Mononuclear cell (primary cell): ENCODE measurements around the gene ARHGAP25. TPM values are rescaled to one million over a fixed set of nuclear protein-coding genes. Genes with fewer than 3 reads are reported as not detected.
A peak's percentile ranks its signal among the peaks of the same experiment; 100 is the strongest.

Experiments used
- H3K27me3 ChIP-seq: 2 replicates; pipeline ENCODE4 v1.6.0; 2011; ENCODE audit warnings: low read length, control low read depth; ENCODE audit not compliant: insufficient read depth
- H3K4me1 ChIP-seq: 2 replicates; pipeline ENCODE4 v1.5.1; 2011; ENCODE audit warnings: mild to moderate bottlenecking, low read length, control low read depth; ENCODE audit not compliant: insufficient read depth
- H3K4me3 ChIP-seq: 2 replicates; pipeline ENCODE4 v1.5.1; 2011; ENCODE audit warnings: mild to moderate bottlenecking, low read length, moderate library complexity
- H3K9me3 ChIP-seq: 2 replicates; pipeline ENCODE4 v1.5.1; 2011; ENCODE audit warnings: low read depth, mild to moderate bottlenecking, control low read depth, low read length
- total RNA-seq: library from RNA; depleted of rRNA; stranded (reverse); fragments of >200 nt; gene quantifications from one replicate; pipeline ENCODE4 v1.2.3, GENCODE V29; 2012

Gene ARHGAP25, protein sequence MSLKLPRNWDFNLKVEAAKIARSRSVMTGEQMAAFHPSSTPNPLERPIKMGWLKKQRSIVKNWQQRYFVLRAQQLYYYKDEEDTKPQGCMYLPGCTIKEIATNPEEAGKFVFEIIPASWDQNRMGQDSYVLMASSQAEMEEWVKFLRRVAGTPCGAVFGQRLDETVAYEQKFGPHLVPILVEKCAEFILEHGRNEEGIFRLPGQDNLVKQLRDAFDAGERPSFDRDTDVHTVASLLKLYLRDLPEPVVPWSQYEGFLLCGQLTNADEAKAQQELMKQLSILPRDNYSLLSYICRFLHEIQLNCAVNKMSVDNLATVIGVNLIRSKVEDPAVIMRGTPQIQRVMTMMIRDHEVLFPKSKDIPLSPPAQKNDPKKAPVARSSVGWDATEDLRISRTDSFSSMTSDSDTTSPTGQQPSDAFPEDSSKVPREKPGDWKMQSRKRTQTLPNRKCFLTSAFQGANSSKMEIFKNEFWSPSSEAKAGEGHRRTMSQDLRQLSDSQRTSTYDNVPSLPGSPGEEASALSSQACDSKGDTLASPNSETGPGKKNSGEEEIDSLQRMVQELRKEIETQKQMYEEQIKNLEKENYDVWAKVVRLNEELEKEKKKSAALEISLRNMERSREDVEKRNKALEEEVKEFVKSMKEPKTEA
- 28.2 TPM for total RNA-seq

DNA sequence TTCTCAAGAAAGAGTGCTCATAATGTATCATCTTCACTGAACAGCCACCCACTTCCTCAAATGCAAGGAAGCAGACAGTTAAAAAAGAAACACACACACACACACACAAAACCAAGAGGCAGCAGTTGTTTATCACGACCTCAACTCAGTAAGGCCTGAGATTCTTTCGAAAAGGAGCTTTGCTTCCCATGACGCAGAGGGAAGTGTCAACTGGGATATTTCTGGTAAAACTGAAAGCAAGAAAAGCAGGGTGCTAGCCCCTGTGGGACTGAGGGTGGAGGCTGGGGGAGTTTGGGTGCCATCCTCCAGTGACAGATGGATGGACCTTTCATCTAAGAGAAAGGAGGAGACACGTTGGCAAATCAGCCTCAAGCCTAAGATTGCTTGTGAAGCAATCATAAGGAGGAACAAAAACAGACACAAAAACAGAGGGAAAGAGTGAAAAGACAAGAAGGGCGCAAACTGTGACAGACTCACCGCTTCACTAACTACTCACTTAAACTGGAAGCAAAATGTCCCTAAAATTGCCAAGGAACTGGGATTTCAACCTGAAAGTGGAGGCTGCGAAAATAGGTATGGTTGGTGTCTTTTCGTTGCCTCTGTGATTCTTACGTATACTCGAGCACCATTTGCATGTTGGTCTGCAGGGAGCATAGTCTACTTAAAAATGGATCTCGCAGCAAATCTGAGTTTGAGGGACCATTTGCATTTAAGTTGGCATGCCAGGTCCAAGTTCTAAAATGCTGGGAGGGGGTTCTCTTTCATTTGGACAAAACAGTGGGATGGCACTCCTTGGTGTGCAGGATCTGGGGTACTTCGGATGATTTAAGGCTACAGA lies at the start of gene ARHGAP25:
Gene ARHGAP25 (plus strand): TSS at position 124 of the 838 bp plus-strand sequence. CDS start 389 bp downstream, at position 513.
- H3K27me3 ChIP-seq, result no peaks in the 10 kb centered on the region
- H3K4me1 ChIP-seq, result peaks cover 82% of the 10 kb centered on the region
- no peaks in the 10 kb centered on the region for H3K9me3 ChIP-seq
- peak within 1 kb of the TSS; percentile 83 for H3K4me3 ChIP-seq

DNA sequence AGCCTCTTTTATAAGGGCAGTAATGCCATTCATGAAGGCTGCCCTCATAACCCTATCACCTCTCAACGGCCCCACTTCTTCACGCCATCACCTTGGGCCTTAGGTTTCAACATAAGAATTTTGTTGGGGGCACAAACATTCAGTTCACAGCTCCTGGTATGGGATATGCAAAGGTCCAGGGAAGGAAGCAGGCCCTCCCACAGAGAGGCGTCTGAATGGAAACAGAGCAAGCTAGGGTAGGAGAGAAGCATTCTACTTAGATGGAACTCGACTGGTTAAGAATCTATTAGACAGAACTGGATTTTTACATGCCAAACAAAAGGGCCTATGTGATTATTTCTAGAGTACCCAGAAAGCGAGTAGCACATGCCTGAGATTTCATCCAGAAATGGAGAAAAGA lies 48.4 kb upstream of the ARHGAP25 start:
- peaks cover 27% of the 10 kb centered on the region for H3K4me1 ChIP-seq
- no peak overlapping the region for H3K4me3 ChIP-seq
- H3K27me3 ChIP-seq, result no peaks in the 10 kb centered on the region
- H3K9me3 ChIP-seq, result no peaks in the 10 kb centered on the region

DNA sequence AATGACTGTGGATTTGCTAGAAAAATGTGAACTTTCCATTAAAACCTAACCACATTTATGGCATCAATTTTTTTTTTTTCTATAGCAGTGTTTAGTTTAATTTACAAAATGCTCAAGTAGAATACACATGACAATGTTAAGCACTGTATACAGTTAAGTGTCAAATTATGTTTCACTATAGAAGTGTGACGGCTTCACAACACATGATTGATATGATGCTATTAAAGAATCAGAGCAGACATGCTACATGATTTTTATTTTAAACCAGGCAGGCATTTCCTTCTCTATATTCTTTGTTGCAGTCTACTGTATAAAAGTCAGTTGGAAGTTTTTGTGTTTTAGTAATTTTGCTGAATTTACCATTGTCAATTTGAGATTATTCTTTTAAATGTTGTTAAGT lies 47.6 kb upstream of the ARHGAP25 start:
- Histone ChIP-seq H3K4me3 (no peak overlapping the region), H3K4me1 (peaks cover 33% of the 10 kb centered on the region), H3K27me3 (no peaks in the 10 kb centered on the region), H3K9me3 (no peaks in the 10 kb centered on the region)

DNA sequence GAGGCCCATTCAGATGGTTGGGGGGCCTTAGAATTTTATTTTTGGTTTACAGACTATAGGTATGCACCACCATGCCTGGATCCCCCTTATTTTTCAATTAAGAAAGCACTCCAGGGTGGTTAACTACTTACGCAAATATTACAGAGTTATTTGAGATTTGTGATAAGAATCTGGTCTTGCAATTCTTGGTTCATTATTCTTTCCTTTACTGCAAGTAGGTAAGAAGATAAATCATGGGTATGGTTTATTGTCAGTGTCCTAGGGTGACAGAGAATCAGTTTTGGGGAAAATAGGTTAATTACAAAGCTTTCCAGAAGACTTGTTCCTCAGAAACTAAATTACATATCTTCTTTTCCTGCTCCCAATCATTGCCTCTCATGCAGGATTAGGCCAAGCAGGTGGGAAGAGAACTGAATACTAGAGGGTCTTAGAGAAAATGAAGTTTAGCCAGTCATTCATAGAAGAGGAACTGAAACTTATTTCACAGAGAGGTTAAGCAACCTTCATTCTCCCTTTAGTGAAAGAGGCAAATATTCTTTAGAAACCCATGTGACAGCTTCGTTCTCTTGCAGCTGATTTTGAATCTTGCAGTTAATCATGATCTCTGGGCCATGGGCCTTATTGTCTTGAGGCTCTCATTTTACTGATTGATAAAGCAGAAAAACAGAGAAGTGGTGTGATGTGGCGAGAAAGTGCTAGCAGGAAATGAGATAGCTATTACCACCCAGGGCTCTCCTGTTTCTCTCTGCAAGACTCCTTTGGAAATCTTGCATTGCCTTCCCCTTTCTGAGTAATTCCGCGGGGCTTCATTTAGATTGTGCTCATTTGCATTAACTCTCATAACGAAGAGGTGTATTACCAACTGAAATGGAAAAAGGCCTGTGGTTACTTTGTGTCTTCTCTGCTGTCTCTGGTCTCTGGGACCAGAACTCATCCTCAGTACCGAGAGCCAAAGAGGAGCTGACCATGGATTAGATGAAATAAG lies 44.8 kb upstream of the ARHGAP25 start:
- Histone ChIP-seq H3K9me3 (no peaks in the 10 kb centered on the region), H3K27me3 (no peaks in the 10 kb centered on the region), H3K4me1 (peaks cover 56% of the 10 kb centered on the region), H3K4me3 (peak overlapping the region; percentile 2)

DNA sequence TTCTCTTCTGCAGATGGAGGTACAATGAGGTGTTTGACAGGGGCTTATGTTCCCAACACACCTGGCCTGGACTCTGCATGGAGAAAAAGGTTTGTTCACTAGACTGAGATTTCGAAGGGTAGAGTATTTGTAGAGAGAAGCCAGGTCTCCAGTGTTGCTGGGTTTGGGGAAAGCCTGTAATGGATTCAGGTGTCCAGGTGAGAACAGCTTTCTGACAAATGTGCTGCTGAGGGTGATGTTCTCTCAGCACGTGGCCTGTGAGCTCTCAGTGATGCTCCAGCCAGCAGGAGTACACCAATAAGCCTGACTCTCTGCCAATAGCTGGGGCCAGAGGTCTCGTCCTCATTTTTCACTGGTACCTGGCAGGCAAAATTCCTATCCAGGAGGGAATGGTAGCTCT lies 43.8 kb upstream of the ARHGAP25 start:
- H3K4me1 ChIP-seq, result peaks cover 61% of the 10 kb centered on the region
- no peaks in the 10 kb centered on the region for H3K27me3 ChIP-seq
- H3K4me3 ChIP-seq, result no peak overlapping the region
- H3K9me3 ChIP-seq, result no peaks in the 10 kb centered on the region

DNA sequence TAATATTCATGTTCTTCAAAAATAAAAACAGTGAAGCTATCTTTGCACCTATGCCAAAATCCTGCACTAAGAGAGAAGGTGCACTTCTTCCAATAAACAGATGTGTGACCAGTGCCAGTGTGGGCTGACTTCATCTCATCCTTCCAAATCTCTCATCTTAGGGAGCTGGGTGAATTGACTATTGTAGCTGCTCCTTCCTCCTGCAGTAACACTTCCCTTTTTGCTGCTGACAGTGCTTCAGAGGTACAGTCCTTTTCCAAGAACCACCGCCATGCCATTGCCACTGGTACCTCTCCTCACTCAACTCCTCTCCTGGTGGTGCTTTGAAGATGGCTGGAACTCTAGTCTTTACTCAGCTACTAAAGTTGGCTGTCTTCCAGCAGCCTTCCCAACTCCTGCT lies 42.1 kb upstream of the ARHGAP25 start:
- no peaks in the 10 kb centered on the region for H3K9me3 ChIP-seq
- no peaks in the 10 kb centered on the region for H3K27me3 ChIP-seq
- H3K4me3 ChIP-seq, result no peak overlapping the region
- peaks cover 66% of the 10 kb centered on the region for H3K4me1 ChIP-seq

DNA sequence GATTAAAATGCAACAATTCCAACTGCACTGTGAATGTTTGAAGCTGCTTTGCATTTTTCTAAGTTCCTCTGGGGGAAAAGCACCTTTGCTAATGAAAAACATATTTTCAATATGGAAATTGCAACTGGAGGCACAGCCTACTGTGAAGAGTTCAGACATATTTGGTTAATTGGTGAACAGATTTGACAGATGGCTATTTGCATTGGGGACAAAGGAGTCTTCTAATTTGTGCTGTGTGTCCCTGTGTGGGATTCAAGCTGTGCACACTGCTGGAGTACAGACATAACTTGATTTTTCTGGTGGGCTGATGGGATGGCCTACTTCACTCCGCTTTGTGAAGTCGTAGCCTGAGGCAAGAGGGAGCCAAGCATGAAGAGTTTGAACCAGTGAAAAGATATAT lies 40.7 kb upstream of the ARHGAP25 start:
- Histone ChIP-seq H3K4me1 (peaks cover 67% of the 10 kb centered on the region), H3K9me3 (no peaks in the 10 kb centered on the region), H3K4me3 (no peak overlapping the region), H3K27me3 (no peaks in the 10 kb centered on the region)

DNA sequence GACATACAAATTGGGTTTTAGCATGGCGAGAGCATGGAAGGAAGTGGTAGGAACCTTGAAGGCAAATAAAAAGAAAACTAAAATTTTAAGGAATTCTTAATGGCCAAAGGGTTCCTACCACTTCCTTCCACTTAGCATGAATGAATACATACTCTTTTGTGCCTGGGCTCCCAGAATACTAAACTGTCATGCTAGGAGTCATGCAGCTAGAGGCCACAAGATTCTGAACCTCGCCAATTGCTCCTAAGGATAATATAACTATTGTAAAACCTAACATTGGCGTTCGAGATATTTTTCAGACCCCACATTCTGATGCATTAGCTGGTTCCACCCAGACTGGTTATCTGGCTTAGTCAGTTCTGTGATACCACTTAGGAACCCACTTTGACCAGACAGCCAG lies 38.6 kb upstream of the ARHGAP25 start:
- Histone ChIP-seq H3K27me3 (no peaks in the 10 kb centered on the region), H3K9me3 (peaks cover 6% of the 10 kb centered on the region), H3K4me1 (peaks cover 47% of the 10 kb centered on the region), H3K4me3 (no peak overlapping the region)

DNA sequence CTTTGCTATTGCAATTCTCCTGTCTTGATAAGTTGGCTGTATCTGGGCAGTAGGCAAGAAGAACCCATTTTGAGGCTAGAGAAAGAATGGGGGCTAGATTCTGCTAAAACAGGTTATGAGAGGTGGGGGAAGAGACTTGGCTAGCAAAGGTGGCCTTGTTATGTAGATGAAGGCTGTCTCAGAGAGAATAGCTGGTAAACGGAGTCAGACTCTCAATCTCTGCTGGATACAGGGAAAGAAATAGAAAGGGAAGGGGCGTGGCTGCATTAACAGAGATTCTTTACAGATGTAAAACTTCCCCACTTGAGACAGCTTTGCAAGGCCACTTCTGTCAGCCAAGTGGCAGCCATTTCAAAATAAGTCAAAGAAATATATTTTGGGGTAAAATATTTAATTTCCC lies 38.1 kb upstream of the ARHGAP25 start:
- Histone ChIP-seq H3K9me3 (peaks cover 6% of the 10 kb centered on the region), H3K4me1 (peaks cover 41% of the 10 kb centered on the region), H3K27me3 (no peaks in the 10 kb centered on the region), H3K4me3 (no peak overlapping the region)

DNA sequence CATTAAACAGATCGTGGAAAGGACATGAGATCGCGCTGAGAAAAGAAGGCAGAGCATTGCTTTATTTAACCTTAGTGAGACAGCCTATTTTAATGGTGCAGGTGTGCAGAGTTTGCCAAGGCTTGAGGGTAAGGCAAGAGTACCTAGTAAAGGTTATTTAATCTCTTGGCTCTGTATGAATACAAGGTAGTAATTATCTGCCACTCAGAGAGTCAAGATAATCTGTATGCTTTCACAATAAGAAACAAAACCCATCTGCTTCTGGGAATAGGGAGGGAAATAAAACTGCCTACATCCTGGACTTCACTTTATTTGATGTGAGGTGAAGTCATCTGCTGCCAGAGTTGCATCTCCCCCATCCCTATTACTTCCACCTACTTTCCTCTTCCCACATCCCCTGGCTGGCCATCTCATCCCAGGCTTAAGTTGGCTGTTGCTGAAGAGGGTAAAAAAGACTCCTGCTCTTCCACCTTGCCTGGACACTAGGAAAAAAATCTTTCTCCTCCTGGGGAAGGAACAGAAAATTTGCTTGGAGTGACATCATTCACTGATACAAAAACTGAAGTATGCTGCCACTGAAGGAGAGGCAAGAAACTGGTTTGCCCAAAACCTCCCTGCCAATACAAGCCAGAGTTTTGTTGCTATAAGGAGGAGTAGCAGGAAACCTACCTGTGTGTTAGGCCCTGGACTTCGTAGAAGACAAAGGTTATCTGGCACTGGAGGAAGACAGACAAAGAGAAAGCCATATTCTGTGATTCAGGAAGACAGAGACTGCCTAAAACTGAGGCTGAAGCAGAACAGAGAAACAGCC lies 35.8 kb upstream of the ARHGAP25 start:
- H3K4me1 ChIP-seq, result peaks cover 26% of the 10 kb centered on the region
- peaks cover 6% of the 10 kb centered on the region for H3K9me3 ChIP-seq
- no peak overlapping the region for H3K4me3 ChIP-seq
- no peaks in the 10 kb centered on the region for H3K27me3 ChIP-seq

DNA sequence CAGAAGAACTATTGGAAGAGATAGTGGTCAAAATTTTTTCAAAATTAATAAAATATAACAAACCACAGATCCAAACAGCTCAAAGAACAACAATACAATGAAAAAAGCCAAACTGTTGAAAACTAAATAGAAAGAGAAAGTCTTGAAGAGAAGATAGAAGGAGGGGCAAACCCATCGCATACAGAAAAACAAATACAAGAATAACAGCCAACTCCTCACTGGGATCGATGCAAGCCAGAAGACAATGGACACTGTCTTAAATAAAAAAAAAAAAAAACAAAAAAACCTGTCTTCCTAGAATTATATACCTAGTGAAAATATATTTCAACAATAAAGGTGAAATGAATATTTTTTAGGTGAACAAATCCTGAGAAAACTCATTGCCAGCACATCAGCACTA lies 34.1 kb upstream of the ARHGAP25 start:
- peaks cover 11% of the 10 kb centered on the region for H3K4me1 ChIP-seq
- H3K9me3 ChIP-seq, result peaks cover 6% of the 10 kb centered on the region
- no peak overlapping the region for H3K4me3 ChIP-seq
- no peaks in the 10 kb centered on the region for H3K27me3 ChIP-seq

DNA sequence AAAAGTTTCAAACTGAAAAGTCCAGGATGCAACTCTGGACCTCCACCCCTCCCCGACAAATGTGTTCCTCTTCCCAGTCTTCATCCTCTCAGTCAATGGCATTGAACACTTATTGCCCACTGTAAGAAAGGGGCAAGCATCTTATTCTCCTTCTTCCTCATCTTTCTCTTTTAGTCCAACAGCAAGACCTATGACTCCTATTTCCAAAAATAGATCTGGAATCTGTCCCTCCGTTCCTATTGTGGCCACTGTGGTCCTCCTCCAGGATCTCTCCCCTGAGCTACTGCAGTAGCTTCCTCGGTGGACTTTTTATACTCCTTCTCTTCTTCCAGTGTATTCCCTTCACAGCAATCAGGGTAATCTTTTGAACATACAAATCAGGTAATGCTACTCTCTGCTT lies 28.0 kb upstream of the ARHGAP25 start:
- no peaks in the 10 kb centered on the region for H3K9me3 ChIP-seq
- peaks cover 13% of the 10 kb centered on the region for H3K4me1 ChIP-seq
- no peaks in the 10 kb centered on the region for H3K27me3 ChIP-seq
- no peak overlapping the region for H3K4me3 ChIP-seq

DNA sequence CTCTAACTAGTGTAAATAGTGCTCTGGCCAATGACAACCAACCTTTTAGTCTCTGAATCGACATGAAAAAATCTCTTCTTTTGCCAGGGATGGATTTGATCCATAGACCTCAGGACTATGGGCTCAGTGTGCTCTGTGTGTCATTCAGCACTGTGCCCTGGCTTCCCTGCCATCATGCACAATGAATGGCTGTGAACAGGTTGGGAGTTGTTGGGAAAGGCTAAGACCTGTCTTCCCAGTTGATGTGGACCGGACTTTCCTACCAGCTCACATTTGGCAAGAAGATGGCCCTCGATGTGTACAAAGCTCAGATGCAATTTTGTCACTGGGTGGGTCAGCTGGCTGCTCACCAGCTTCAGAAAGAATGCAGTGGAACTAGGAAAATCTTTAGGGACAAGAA lies 26.0 kb upstream of the ARHGAP25 start:
- Histone ChIP-seq H3K27me3 (no peaks in the 10 kb centered on the region), H3K9me3 (no peaks in the 10 kb centered on the region), H3K4me1 (peaks cover 13% of the 10 kb centered on the region), H3K4me3 (no peak overlapping the region)
